Tibial nerve (tissue), 3 donors: ENCODE measurements around the gene SOD2.

Source experiments
- POLR2A ChIP-seq, 2 donors: fragments of 450-650 bp; IDR thresholded peaks; one replicate each; pipeline ENCODE4 v1.6.1; 2017; ENCODE audit warnings: antibody characterized with exemption in 2 of 2, mild to moderate bottlenecking in 2 of 2, moderate library complexity in 2 of 2
- TF ChIP-seq, protein P1 (sequence below), 5 experiments: fragments of 200-600 bp in 3 of 5; fragments of 450-650 bp in 2 of 5; sonication (generic) in 3 of 5; IDR thresholded peaks; one replicate each; pipeline ENCODE4 v1.5.1; 2016 to 2019; ENCODE audit warnings: antibody characterized with exemption in 5 of 5, mild to moderate bottlenecking in 3 of 5, moderate library complexity in 2 of 5

DNA sequence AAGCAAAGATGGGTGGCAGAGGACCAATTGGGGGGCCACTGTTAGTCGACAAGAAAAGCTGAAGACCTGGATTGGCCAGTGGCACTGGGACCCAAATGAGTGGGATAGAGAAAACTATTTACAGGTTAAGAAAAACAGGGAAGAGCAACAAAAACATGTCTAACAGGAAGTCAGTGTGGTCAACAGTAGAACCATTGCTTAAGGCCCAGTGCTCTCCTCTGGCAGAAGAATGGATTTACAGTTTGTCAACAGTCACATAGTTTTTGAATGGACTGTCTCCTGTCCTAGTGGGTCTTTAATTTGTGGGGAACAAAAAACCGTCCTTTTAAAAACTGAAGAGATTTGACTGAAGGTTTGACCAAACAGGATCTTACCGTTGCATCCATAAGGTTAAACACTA, 22.1 kb upstream of the SOD2 start:
- TF ChIP-seq POLR2A (IDR thresholded peaks at IDR 0.05), result no peak
- TF ChIP-seq, protein P1, sequence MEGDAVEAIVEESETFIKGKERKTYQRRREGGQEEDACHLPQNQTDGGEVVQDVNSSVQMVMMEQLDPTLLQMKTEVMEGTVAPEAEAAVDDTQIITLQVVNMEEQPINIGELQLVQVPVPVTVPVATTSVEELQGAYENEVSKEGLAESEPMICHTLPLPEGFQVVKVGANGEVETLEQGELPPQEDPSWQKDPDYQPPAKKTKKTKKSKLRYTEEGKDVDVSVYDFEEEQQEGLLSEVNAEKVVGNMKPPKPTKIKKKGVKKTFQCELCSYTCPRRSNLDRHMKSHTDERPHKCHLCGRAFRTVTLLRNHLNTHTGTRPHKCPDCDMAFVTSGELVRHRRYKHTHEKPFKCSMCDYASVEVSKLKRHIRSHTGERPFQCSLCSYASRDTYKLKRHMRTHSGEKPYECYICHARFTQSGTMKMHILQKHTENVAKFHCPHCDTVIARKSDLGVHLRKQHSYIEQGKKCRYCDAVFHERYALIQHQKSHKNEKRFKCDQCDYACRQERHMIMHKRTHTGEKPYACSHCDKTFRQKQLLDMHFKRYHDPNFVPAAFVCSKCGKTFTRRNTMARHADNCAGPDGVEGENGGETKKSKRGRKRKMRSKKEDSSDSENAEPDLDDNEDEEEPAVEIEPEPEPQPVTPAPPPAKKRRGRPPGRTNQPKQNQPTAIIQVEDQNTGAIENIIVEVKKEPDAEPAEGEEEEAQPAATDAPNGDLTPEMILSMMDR (IDR thresholded peaks at IDR 0.05), result no peak
